Right lobe of liver (tissue), 6 donors: ENCODE results near the gene KIRREL3. TPM values are rescaled to one million over a fixed set of nuclear protein-coding genes. Genes with fewer than 3 reads are reported as not detected.

Source experiments
- ATAC-seq, 4 donors: fragments of 200-7000 bp; cut with Tn5 transposase; one replicate each; pipeline ENCODE4 v1.9.1; 2020; ENCODE audit warnings: mild to moderate bottlenecking in 4 of 4, moderate library complexity in 4 of 4
- DNase-seq, 3 donors: peaks; one replicate each; pipeline ENCODE4 v3.0.0-alpha.2; 2020
- H3K27ac ChIP-seq, 3 donors: fragments of 200-600 bp; one replicate each; pipeline ENCODE4 v1.8.0; 2022
- H3K27me3 ChIP-seq, 2 donors: fragments of 200-600 bp; one replicate each; pipeline ENCODE4 v1.8.0; 2022
- H3K36me3 ChIP-seq, 4 donors: fragments of 200-600 bp; sonication (generic) in 1 of 4; one replicate each; pipeline versions ENCODE4 v1.5.1 to v1.8.0; 2017 to 2022; ENCODE audit warnings: control low read depth in 1 of 4
- H3K4me1 ChIP-seq, 4 donors: fragments of 200-600 bp; sonication (generic) in 1 of 4; one replicate each; pipeline versions ENCODE4 v1.5.1 to v1.8.0; 2017 to 2022; ENCODE audit warnings: control low read depth in 1 of 4
- H3K4me3 ChIP-seq, 3 donors: fragments of 200-600 bp; one replicate each; pipeline ENCODE4 v1.8.0; 2022
- H3K9me3 ChIP-seq, 4 donors: fragments of 200-600 bp; sonication (generic) in 1 of 4; one replicate each; pipeline versions ENCODE4 v1.5.1 to v1.8.0; 2017 to 2022; ENCODE audit warnings: control low read depth in 1 of 4
- POLR2A ChIP-seq: fragments of 450-650 bp; IDR thresholded peaks from one replicate; pipeline ENCODE4 v1.6.1; 2017; ENCODE audit warnings: antibody characterized with exemption, mild to moderate bottlenecking
- WGBS: methylation state at CpG from one replicate; pipeline ENCODE4 v1.1.6; 2018; ENCODE audit warnings: low coverage, low lambda C conversion rate; ENCODE audit not compliant: insufficient coverage; ENCODE audit errors: missing lambda C conversion rate; 5-methylcytosine and 5-hydroxymethylcytosine counted together
- intact Hi-C, 2 donors: fragments of 100-400 bp; cut with DNase I; formaldehyde crosslinking; loops; one replicate each; pipeline versions ENCODE4 v1.11.2 to v1.14.1; 2022
- total RNA-seq, 6 experiments: library from RNA; depleted of rRNA in 2 of 6; stranded (reverse); fragments of >200 nt in 2 of 6; fragmentation: NEBNext Ultra II Directional in 3 of 6; extraction: Animal tissue kit (Norgen Biotek cat#: 25700) in 3 of 6; gene quantifications; one replicate each; pipeline versions ENCODE4 v1.1.0 to v1.2.4, GENCODE V29; 2016 to 2023
- TF ChIP-seq, protein P1 (sequence below), 4 donors: fragments of 200-600 bp in 3 of 4; fragments of 450-650 bp in 1 of 4; IDR thresholded peaks; one replicate each; pipeline versions ENCODE4 v1.5.1 to v1.8.0; 2016 to 2022; ENCODE audit warnings: antibody characterized with exemption in 4 of 4, mild to moderate bottlenecking in 2 of 4
- donor health status: DM: no; HTN: yes; CAD: no.
- donor health status: DM: no; HTN: no; CAD: no.
- donor health status: DM: no; HTN: no; CAD: no.
- donor health status: DM: no; HTN: yes; CAD: no.
- donor health status: DM: no; HTN: yes; CAD: no.

KIRREL3 gene
- total RNA-seq, 6 experiments from 2014 or later: not detected

DNA sequence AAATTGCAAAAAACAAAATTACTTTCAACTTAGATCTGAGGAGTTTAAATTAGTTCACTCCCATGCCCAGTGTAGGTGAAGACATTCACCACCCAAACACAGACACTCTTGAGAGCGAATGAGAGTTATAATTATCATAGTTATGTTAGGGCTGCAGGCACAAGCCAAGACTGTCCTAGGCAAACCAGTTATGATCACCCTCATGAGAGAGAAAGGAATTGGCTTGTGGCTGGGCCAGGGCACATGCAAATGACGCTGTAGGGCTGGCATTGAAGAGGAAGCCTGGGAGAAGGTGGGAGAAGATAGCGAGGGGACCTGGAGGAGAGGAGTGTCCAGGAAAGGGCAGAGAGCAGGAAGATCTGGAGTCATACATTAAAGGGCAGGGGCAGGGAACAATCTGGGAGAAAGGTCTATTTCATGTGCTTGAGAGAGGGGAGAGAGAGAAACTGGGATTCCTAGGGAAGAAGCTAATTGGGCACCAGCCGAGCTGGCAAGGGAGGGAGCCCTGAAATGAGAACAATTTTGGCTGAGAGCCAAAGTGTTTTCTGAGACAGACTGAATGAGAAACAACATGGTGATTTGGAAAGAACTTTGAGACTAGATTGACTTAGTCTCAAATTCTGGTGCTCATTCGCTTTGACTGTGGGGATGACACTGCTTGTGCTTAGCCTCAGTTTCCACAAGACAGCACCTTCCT is 279.9 kb downstream of the KIRREL3 start:
- intact Hi-C loops: no loop called here
- Histone ChIP-seq H3K27ac (no peak overlapping the region), H3K27me3 (no peaks in the 10 kb centered on the region), H3K4me3 (no peak overlapping the region), H3K4me1 (no peaks in the 10 kb centered on the region), H3K36me3 (no peaks in the 10 kb centered on the region), H3K9me3 (no peaks in the 10 kb centered on the region)
- ATAC-seq (no peak), DNase-seq (no peak)
- no peak for TF ChIP-seq POLR2A
- TF ChIP-seq, protein P1, sequence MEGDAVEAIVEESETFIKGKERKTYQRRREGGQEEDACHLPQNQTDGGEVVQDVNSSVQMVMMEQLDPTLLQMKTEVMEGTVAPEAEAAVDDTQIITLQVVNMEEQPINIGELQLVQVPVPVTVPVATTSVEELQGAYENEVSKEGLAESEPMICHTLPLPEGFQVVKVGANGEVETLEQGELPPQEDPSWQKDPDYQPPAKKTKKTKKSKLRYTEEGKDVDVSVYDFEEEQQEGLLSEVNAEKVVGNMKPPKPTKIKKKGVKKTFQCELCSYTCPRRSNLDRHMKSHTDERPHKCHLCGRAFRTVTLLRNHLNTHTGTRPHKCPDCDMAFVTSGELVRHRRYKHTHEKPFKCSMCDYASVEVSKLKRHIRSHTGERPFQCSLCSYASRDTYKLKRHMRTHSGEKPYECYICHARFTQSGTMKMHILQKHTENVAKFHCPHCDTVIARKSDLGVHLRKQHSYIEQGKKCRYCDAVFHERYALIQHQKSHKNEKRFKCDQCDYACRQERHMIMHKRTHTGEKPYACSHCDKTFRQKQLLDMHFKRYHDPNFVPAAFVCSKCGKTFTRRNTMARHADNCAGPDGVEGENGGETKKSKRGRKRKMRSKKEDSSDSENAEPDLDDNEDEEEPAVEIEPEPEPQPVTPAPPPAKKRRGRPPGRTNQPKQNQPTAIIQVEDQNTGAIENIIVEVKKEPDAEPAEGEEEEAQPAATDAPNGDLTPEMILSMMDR (IDR thresholded peaks at IDR 0.05): no peak
- 72% methylated on average over 5 of the region's 5 CpGs for WGBS

DNA sequence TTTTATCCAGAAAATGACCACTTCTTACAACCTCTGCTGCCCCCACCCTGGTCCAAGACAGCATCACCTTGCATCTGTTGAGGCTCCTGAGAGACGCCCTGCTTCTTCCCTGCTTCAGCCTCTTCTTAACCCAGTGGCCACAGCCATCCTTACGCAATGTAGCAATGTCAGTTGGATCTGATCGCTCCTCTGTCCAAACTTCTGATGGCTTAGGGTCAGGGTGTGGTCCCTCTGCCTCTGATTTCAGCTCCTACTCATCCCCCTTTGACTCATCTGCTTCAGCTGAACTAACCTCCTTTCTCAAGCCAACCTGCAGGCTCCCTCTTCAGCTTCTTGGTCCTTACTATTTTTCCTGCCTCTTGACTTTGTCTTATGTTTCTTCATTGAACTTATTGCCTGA is 280.8 kb downstream of the KIRREL3 start:
- intact Hi-C loops: loop anchor here (10.0 kb wide), 3 partner anchors 115 to 275 kb away; no protein-coding TSS in a partner anchor
- ATAC-seq (no peak), DNase-seq (no peak)
- H3K36me3 ChIP-seq: no peaks in the 10 kb centered on the region
- TF ChIP-seq, protein P1 (IDR thresholded peaks at IDR 0.05): no peak
- TF ChIP-seq POLR2A: no peak
- H3K27me3 ChIP-seq: no peaks in the 10 kb centered on the region
- no peaks in the 10 kb centered on the region for H3K9me3 ChIP-seq
- no peak overlapping the region for H3K4me3 ChIP-seq
- no peaks in the 10 kb centered on the region for H3K4me1 ChIP-seq
- WGBS: 78% methylated on average over 3 of the region's 3 CpGs
- H3K27ac ChIP-seq: no peak overlapping the region

GRCh38 chr11:126718276-126718675 is 282.3 kb downstream of the KIRREL3 start:
- WGBS: 71% methylated on average over 3 of the region's 3 CpGs
- TF ChIP-seq, protein P1 (IDR thresholded peaks at IDR 0.05): no peak
- no peak for TF ChIP-seq POLR2A
- DNase-seq (no peak), ATAC-seq (no peak)
- H3K27ac ChIP-seq: no peak overlapping the region
- no peaks in the 10 kb centered on the region for H3K27me3 ChIP-seq
- H3K9me3 ChIP-seq: no peaks in the 10 kb centered on the region
- no peaks in the 10 kb centered on the region for H3K36me3 ChIP-seq
- H3K4me1 ChIP-seq: no peaks in the 10 kb centered on the region
- intact Hi-C loops: loop anchor here (10.0 kb wide), 3 partner anchors 113 to 277 kb away; no protein-coding TSS in a partner anchor
- no peak overlapping the region for H3K4me3 ChIP-seq

DNA sequence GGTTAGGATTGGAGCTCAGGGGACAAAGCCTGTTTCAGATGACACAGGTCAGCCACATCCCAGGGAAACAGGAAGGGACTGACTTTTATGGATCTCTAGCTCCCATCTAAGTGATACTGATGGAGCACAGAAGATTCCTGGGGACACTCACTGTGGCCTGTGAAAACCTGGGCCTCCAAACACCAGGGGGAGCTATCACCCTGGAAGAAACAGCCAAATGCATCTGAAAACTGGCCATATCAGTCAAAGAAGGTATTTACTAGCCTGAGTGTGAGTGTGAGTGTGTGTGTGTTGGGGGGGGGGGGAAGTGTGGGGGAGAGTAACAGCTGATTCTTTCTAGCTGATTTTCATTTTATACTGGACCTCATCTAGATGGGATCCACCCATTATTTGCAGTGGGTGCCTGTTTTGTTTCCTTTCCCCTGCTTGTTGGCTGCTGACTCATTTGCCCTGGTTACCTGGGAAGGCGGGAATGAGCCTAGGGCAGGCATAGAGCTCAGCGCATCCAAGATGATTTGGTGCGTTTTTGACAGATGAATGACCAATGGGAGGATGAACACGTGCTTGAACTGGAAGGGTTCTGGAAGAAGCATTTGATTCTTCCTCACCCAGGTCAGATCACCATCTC is 284.0 kb downstream of the KIRREL3 start:
- Histone ChIP-seq H3K36me3 (no peaks in the 10 kb centered on the region), H3K4me1 (no peaks in the 10 kb centered on the region), H3K9me3 (no peaks in the 10 kb centered on the region), H3K4me3 (no peak overlapping the region), H3K27me3 (no peaks in the 10 kb centered on the region), H3K27ac (no peak overlapping the region)
- TF ChIP-seq, protein P1 (IDR thresholded peaks at IDR 0.05): peak; percentile 47 to 62 (median 56)
- TF ChIP-seq POLR2A: no peak
- DNase-seq (peak in 1 of 3 donors; percentile 59), ATAC-seq (peak; percentile 70 to 82 (median 76))
- intact Hi-C loops: loop anchor here (10.0 kb wide), 3 partner anchors 112 to 278 kb away; no protein-coding TSS in a partner anchor
- 46% methylated on average over 4 of the region's 4 CpGs for WGBS
